HAP-1 (cell line): ENCODE measurements around the gene TNKS1BP1.

Source experiments
- DNase-seq, 2 experiments: peaks; one replicate each; pipeline ENCODE4 v3.0.0-alpha.2; 2016 to 2020; ENCODE audit warnings: low spot score in 2 of 2
- H3K27me3 ChIP-seq: fragments of 250-450 bp; sonication (Bioruptor Pico); 2 replicates; pipeline ENCODE4 v1.5.1; 2020; ENCODE audit warnings: low read depth, mild to moderate bottlenecking, moderate library complexity
- H3K36me3 ChIP-seq: fragments of 250-450 bp; sonication (Bioruptor Pico); replicated peaks from 2 replicates; pipeline ENCODE4 v1.5.1; 2020; ENCODE audit warnings: mild to moderate bottlenecking
- H3K4me1 ChIP-seq: fragments of 250-450 bp; sonication (Bioruptor Pico); 2 replicates; pipeline ENCODE4 v1.5.1; 2020; ENCODE audit warnings: mild to moderate bottlenecking
- H3K4me3 ChIP-seq: fragments of 250-450 bp; sonication (Bioruptor Pico); 2 replicates; pipeline ENCODE4 v1.5.1; 2020; ENCODE audit warnings: mild to moderate bottlenecking, moderate library complexity
- H3K9me3 ChIP-seq: fragments of 250-450 bp; sonication (Bioruptor Pico); 2 replicates; pipeline ENCODE4 v1.5.1; 2020; ENCODE audit warnings: mild to moderate bottlenecking, moderate library complexity
- in situ Hi-C: fragments of 300-500 bp; cut with MboI; formaldehyde crosslinking; loops from 3 replicates; pipeline ENCODE4 v1.14.3; 2020; ENCODE audit warnings: low sequenced_read_pairs, inconsistent platforms, mixed read lengths

The TNKS1BP1 gene

DNA sequence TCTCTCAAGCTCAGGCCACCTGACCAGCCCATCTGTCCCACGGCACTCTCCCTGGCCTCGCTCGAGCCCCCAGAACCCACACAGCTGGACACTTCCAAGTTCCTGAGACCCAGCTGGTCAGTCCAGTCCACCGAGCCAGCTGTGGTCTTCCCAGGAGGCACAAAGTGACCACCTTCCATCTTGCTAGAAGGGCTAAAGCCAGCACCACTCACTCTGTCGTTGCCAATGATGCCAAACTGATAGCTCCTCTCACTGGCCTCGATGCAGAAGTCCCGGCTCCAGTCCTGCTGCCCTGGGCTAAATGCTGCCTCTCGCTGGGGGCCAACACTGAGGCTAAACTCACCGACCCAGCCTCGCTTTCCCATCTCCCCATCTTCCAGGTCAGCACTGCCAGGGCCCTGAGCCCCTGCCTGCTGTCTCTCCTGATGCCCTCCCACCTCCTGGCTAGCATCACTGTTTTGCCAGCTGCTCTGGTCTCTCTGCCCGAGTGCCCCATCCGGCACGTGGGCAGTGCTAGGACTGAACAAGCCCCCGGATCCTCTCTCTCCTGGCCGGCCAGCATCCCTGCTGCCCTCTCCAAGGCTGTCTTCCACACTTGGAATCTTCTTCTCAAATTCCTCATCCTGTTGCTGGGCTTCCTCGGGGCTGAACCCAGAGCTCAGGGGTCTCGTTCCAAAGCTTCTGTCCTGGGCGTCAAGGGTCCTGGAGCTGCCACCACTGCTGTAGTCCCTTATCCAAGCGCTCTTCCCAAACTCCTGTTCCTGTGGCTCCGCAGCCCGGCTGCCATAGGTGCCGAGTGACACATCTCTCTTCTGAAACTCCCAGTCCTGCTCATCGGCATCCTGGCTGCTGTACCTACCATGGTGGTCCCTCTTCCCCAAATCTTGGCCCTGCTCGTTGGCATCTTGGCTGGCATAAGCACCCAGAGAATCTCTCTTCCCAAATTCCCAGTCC lies 15.4 kb downstream of the TNKS1BP1 start:
- H3K27me3 ChIP-seq: no peaks in the 10 kb centered on the region
- in situ Hi-C loops: no loop called here
- H3K36me3 ChIP-seq: peaks cover 71% of the 10 kb centered on the region
- no peak for DNase-seq
- no peak overlapping the region for H3K4me3 ChIP-seq
- H3K4me1 ChIP-seq: peaks cover 8% of the 10 kb centered on the region; the same call in 1 of the 2 replicates
- H3K9me3 ChIP-seq: no peaks in the 10 kb centered on the region

DNA sequence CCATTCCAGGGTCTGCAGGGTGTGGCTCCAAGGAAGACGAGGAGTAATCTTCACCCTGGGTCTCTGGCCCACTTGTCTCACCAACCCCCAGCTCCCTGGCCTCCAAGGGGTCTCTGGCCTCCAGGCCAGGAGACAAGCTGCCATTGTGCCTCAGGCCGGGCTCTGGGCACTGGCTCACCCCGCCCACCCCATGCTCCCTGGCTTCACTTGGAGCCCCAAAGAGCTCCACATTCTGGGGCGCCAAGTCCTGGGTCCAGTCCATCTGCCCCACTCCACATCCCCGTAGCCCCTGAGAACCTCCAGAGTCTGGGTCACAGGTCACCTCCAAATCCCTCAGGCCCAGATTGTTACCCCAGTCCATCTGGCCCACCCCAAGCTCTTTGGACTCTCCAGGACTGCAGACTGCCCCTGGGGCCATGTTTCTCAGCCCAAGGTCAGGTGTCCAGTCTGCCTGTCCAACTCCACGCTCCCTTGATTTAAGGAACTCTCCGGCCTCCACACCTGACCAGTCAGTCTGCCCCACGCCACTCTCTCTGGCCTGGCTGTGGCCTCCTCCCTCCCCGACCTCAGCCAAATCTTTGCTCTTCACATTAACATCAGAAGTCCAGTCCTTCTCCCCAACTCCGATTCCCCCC lies 16.2 kb downstream of the TNKS1BP1 start:
- peaks cover 8% of the 10 kb centered on the region; the same call in 1 of the 2 replicates for H3K4me1 ChIP-seq
- in situ Hi-C loops: no loop called here

DNA sequence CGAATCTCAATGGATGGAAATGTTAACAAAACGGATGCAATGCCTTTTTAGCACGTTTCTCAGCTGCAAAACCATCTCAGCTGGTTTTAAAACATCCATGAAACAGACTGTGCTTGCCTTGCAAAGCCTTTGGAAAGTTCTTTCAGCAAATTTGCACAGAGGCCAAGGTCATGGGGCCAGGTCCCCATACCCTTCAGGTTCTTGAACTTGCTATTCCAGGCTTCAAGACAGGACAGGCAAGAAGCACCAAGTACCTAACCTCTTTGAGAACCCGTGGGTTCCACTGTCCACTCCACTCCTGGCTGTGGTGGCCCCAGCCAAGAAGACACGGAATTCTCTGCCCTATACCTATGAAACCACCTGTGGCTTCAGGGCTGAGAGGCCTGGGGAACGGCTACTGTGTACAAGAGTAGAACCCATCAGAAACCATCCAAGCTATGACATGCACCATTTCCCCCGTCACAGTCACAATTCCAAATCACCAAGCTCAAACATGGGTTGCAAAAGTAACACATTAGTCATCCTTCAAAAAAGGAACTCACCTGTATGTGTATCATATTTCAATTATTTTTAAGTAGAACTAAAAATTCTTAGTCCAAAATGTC lies 17.0 kb downstream of the TNKS1BP1 start:
- Histone ChIP-seq H3K27me3 (no peaks in the 10 kb centered on the region), H3K36me3 (peaks cover 55% of the 10 kb centered on the region), H3K4me1 (peaks cover 8% of the 10 kb centered on the region; the same call in 1 of the 2 replicates), H3K9me3 (no peaks in the 10 kb centered on the region), H3K4me3 (no peak overlapping the region)
- in situ Hi-C loops: no loop called here
- DNase-seq: no peak

More for the DNA sequence above, 16.2 kb downstream of the TNKS1BP1 start:
- DNase-seq: no peak
- peaks cover 62% of the 10 kb centered on the region for H3K36me3 ChIP-seq
- no peaks in the 10 kb centered on the region for H3K9me3 ChIP-seq
- no peak overlapping the region for H3K4me3 ChIP-seq
- no peaks in the 10 kb centered on the region for H3K27me3 ChIP-seq

DNA sequence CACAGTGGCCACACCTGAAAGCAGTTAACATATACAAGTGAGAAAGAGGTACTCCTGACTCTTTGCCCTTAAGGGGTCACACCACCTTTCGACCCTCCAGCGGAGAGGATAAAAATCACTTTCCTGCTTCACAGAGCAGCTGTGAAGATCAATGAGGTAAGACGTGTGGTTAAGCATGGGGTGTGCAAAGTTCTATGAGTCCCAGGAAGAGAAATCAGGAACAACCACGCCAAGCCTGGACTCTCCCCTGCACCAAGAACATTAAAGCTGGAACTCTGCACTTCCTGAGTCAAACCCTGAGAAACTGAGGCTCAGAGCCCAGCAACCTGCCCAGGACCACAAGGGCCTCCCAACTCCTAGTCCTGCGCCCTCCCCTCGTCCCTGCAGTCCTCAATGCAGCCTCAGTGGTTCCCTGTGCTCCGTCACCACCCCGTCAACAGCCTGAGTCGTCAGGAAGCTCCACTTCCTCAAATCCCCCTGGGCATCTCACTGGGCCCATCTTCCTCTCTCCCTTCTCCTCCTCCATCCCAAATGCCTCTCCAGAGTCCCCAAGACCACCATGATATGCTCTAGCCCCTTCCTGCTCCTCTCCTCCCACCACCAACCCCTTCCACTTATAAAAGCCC lies 17.7 kb downstream of the TNKS1BP1 start:
- H3K4me3 ChIP-seq: no peak overlapping the region
- H3K27me3 ChIP-seq: no peaks in the 10 kb centered on the region
- no peak for DNase-seq
- peaks cover 8% of the 10 kb centered on the region; the same call in 1 of the 2 replicates for H3K4me1 ChIP-seq
- in situ Hi-C loops: no loop called here
- no peaks in the 10 kb centered on the region for H3K9me3 ChIP-seq
- H3K36me3 ChIP-seq: peaks cover 56% of the 10 kb centered on the region

DNA sequence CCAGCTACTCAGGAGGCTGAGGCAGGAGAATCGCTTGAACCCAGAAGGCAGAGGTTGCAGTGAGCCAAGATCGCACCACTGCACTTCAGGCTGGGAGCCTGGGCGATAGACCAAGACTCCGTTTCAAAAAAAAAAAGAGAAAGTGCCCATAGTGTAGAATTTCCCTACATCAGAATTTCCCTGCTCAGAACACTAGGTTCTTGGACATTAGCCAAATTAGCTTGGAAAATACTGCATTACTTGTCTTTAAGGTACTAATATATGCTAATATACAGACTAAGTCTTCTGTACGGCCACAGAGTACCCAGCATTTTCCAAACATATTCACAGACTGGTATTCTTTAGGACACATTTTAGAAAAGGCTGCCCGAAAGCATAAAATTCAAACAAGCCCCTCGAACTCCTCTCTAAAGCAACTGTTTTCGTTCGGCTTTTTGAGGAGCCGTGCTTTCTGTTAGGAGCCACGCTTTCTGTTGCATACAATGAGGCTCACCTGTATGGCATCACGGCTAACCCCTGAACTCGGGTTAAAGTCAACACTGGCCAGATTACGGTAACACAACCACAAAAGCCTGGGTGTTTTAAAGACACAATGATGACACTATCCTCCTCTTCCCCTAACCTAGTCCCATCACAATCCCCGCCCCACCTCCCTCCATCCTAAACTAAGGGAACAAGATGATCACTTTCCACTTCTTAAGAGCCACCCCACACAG lies 18.4 kb downstream of the TNKS1BP1 start:
- DNase-seq: no peak
- H3K9me3 ChIP-seq: no peaks in the 10 kb centered on the region
- H3K27me3 ChIP-seq: no peaks in the 10 kb centered on the region
- in situ Hi-C loops: no loop called here
- H3K4me3 ChIP-seq: no peak overlapping the region
- H3K36me3 ChIP-seq: peaks cover 63% of the 10 kb centered on the region
- peaks cover 4% of the 10 kb centered on the region; the same call in 1 of the 2 replicates for H3K4me1 ChIP-seq

DNA sequence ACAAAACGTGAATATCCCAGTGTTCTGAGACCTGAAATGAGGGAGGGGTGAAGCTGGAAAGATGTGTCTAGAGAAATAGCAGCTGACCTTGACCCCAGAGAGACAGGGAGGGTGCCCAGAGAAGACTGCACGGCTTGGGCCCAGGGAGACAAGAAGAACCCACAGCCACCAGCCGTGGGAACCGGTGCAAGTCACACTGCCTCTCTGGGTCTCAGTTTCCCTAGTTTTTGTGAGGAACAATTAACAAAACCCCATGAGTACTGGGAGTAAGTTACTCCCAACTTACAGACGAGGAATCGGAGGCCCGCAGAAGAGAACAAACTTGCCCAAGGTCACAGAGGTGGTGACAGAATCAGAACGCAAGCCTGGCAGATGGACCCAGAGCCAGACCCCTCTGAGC lies 19.2 kb downstream of the TNKS1BP1 start:
- Histone ChIP-seq H3K27me3 (no peaks in the 10 kb centered on the region), H3K36me3 (peaks cover 66% of the 10 kb centered on the region), H3K4me1 (no peaks in the 10 kb centered on the region), H3K4me3 (no peak overlapping the region), H3K9me3 (no peaks in the 10 kb centered on the region)
- in situ Hi-C loops: no loop called here
- DNase-seq: no peak

DNA sequence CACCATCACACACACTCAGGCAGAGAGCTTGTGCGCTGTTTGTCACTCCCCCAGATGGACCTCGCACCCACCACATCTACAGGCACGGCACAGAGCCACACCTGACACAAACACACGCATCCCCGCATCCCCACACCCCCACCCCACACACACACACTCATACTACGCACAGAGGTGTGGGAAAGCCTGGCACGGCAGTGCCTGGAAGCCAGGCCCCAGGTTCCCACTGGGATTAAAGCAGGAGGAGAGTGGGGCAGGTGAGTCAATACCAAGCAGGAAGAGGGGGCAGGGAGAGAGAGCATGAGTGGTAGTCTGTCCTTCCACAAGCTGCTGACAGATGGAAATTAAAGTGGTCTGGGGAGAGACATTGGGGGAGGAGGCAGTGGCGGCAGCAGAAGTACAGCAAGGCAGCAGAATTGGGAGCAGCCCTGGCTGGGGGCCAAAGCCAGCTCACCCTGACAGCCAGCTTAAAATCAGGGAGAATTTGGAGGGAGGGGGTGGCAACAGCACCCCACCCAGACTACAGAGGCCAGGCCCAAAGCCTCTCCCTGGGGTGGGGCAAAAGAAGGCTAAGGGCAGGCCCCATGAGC lies 20.7 kb downstream of the TNKS1BP1 start:
- Histone ChIP-seq H3K27me3 (no peaks in the 10 kb centered on the region), H3K9me3 (no peaks in the 10 kb centered on the region), H3K4me3 (no peak overlapping the region), H3K4me1 (no peaks in the 10 kb centered on the region), H3K36me3 (peaks cover 66% of the 10 kb centered on the region)
- DNase-seq: no peak
- in situ Hi-C loops: no loop called here

DNA sequence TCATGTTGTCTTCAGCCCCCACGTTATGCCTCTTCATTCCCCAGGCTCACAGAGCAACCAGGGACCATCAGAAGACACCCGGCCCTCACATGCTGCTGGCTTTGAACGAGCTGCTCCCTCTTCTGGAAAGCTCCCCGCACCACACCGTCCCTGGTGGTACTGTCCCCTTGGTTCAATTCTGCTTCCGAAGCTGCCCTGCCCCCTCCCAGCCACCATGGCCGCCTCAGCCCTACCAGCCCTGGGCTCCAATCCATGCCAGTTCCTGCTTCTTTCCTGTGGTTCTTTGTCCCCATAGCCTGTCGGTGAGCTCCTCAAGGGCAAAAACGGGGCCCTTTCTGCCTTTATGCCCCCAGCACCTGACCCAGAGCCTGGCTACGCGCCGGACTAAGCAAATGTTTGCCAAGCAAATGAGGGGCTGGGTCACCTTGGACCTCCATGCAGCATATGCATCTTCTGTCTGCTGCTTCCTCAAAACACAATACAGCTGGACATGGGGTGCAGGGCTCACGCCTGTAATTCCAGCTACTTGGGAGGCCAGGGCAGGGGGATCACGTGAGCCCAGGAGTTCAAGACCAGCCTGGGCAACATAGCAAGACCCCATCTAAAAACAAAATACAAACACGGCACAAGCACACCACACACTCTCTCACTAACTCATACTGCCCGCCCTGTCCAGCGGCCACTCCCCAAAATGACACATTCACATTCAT lies 21.3 kb downstream of the TNKS1BP1 start:
- Histone ChIP-seq H3K27me3 (no peaks in the 10 kb centered on the region), H3K4me1 (no peaks in the 10 kb centered on the region), H3K36me3 (peaks cover 64% of the 10 kb centered on the region), H3K9me3 (no peaks in the 10 kb centered on the region), H3K4me3 (no peak overlapping the region)
- no peak for DNase-seq
- in situ Hi-C loops: no loop called here

DNA sequence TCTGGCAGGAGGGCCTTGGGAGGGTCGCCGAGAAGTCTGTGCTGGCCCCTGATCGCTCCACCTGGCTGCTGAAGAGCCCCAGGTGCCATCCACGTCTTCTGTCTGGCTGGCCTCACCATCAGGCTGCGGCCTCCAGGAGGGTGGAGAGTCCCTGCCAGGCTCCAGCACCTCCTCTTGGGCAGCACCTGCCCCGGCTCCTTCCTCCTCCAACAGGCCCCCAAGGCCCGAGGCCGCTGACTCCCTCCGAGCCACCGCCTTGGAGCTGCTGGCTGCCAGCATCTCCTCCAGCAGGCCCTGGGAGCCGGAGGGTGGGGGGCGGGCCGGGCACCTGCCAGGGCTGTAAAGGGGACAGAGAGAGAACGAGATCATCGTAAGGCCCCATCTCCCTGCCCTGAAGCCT lies 22.3 kb downstream of the TNKS1BP1 start:
- Histone ChIP-seq H3K4me1 (no peaks in the 10 kb centered on the region), H3K36me3 (peaks cover 64% of the 10 kb centered on the region), H3K4me3 (no peak overlapping the region)

DNA sequence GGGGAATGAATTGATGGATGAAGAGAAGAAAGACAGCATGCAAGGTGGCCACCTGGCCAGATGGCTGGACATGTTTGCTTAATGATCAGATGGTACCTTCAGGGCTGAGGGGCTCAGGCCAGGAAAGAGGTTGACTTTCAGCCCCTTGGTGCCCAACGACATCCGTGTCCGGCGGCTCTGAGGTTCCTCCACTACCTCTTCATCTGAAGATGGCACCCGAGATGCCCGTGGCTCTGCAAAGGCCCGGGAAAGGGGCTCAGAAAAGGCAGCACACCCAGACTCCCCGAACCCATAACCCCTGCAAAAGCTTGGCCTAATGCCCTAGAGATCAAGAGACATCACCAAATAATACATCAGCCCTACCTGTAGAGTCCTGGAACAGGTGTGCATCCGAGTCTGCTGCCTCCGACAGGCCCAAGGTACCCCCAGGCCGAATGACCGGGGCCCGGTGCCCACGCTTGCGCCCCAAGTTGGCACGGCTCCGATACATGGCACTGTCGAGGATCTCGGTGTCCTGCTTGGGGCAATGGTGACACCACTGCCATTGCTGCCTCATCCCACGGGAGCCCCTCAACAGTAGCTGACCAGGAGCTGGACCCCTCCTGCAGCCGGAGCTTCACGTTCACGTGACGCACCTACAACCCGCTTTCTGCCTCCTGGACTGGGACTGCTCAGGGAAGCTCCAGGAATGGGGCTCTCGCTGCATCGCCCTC lies 22.9 kb downstream of the TNKS1BP1 start:
- Histone ChIP-seq H3K4me1 (no peaks in the 10 kb centered on the region), H3K27me3 (no peaks in the 10 kb centered on the region), H3K9me3 (no peaks in the 10 kb centered on the region), H3K36me3 (peaks cover 59% of the 10 kb centered on the region), H3K4me3 (no peak overlapping the region)
- DNase-seq: no peak
- in situ Hi-C loops: no loop called here

More for the DNA sequence above, 22.3 kb downstream of the TNKS1BP1 start:
- Histone ChIP-seq H3K9me3 (no peaks in the 10 kb centered on the region), H3K27me3 (no peaks in the 10 kb centered on the region)
- in situ Hi-C loops: no loop called here
- no peak for DNase-seq

DNA sequence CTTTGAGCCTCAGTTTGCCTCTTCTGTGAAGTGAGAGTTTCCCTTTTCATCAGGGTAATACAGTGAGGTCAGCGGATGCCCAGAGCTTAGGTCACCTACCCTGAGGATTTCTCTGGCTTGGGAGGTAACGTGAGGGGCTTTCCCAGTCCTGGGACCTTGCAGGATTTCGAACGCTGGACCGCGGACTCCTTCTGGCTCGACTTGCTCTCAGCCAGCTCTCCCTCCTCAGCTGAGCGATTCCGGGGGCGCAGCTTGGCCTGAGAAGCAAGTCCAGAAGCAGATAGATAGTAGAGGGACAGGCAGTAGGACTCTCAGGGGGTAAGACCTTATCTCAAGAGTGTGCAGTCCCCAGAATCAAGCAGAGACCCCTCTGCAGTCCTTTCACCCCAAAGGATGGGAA lies 24.0 kb downstream of the TNKS1BP1 start:
- no peak for DNase-seq
- peaks cover 57% of the 10 kb centered on the region for H3K36me3 ChIP-seq
- H3K9me3 ChIP-seq: no peaks in the 10 kb centered on the region
- in situ Hi-C loops: no loop called here
- H3K4me1 ChIP-seq: no peaks in the 10 kb centered on the region
- H3K27me3 ChIP-seq: no peaks in the 10 kb centered on the region
- no peak overlapping the region for H3K4me3 ChIP-seq

DNA sequence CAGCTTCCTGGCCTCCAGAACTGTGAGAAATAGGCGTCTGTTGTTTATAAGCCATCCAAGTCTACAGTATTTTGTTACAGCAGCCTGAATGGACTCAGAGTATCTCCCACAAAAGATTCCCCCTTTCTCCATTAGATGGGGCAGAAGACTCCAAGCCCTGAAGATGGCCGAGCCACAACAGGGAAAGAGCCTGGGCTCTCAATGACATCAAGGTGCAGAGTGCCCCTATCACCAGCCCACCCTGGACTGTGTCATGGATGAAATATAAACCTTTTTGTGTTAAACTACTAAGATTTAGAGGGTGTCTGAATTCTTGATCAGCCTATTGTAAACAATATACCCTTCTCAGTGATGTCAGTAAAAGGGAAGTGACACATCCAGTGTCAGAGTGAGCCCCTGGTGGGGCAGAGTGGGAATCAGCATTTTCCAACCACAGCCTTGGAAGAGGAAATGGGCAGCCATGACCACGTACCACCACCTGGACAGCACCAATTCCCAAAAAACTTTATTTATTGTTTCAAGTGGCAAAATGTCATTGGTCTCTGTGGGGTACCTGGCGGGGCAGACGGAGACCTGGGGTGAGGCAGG lies 25.5 kb downstream of the TNKS1BP1 start:
- DNase-seq: no peak
- H3K36me3 ChIP-seq: peaks cover 50% of the 10 kb centered on the region
- in situ Hi-C loops: no loop called here
- H3K27me3 ChIP-seq: no peaks in the 10 kb centered on the region
- peaks cover 6% of the 10 kb centered on the region for H3K4me1 ChIP-seq
- H3K9me3 ChIP-seq: no peaks in the 10 kb centered on the region
- no peak overlapping the region for H3K4me3 ChIP-seq
